GM19351 (cell line): Measurements from ENCODE around the gene CCNF.

ENCODE experiments used
- ATAC-seq: cut with Tn5 transposase; IDR thresholded peaks from one replicate; pipeline ENCODE4 v1.9.1; 2021; ENCODE audit warnings: mild to moderate bottlenecking, moderate library complexity; ENCODE audit not compliant: unreplicated experiment

CCNF gene

DNA sequence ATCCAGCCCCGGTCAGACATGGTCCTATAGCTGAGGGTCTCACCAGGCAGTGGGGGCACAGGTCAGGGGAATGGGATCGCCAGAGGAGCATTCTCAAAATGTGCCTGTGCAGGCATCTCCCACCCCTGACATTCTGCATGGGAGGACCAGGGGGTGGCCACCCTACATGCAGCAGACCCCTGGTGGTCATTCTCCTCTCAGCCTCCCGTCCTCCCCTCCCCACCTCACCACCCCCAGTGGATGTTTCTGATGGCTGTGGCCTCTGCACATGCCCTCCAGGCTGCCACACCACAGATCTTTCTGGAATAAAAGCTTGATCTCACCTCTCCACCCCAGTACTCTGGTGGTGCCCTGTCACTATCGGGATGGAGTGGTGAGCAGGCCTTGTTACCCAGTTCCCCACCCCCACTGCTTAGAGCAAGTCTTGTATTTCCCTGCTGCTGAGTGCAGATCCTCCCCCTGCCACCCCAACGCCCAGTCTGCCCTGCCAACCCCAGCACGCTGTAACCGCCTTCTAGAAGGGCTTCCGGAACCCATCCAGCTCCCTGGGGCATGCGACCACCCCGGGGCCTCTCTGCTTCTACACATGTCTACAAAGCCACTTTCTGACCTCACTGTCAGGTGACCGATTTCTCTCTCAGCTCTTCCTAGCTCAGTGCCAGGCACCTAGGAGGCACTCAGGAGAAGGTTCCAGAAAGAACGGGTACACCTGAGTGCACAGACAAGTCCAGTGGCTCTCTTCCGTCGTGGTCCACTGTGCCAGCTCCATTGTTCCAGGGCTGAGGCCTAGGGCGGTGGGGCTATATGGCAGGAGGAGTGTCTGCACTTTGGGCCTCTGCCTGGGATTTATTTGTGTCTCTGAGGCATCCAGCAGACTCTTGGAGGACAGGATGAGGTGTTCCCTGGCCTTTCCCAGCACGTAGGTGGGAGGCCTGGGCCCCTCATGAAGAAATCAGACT lies 55.0 kb downstream of the CCNF start:
- no peak for ATAC-seq

GRCh38 chr16:2484898-2485508 lies 55.8 kb downstream of the CCNF start:
- ATAC-seq = no peak

DNA sequence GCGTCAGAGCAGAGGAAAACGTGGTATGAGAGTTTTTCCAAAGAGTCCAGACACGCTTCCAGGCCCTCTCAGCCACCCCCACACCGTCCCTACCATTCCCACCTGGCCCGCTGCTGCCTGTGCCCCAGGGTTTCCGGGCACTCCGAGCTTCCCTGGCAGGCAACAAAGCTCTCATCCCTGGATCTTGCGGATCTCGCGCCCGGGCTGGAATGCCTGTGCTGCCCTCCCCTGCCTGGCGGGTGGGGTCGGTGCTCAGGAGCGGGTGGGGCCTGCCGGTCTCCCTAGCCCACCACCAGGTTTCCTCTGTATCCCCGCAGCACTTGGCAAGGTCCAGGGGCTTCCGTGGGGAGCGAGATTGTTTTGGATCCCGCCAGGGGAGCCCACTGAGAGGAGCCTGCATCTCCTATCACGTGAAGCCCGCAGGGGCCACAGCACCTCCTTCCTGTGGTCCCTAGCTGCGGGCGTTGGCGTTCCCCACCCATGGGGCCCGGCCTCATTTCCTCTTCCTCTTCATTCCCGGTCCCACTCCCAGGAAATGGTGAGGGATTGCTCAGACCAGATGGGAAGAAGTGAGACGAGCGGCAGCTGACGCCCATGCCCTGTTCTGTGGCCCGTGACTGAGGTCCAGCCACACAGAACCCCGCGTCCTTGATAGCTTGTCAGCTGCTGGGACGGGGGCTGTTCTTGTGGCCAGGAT lies 56.7 kb downstream of the CCNF start:
- ATAC-seq = no peak

DNA sequence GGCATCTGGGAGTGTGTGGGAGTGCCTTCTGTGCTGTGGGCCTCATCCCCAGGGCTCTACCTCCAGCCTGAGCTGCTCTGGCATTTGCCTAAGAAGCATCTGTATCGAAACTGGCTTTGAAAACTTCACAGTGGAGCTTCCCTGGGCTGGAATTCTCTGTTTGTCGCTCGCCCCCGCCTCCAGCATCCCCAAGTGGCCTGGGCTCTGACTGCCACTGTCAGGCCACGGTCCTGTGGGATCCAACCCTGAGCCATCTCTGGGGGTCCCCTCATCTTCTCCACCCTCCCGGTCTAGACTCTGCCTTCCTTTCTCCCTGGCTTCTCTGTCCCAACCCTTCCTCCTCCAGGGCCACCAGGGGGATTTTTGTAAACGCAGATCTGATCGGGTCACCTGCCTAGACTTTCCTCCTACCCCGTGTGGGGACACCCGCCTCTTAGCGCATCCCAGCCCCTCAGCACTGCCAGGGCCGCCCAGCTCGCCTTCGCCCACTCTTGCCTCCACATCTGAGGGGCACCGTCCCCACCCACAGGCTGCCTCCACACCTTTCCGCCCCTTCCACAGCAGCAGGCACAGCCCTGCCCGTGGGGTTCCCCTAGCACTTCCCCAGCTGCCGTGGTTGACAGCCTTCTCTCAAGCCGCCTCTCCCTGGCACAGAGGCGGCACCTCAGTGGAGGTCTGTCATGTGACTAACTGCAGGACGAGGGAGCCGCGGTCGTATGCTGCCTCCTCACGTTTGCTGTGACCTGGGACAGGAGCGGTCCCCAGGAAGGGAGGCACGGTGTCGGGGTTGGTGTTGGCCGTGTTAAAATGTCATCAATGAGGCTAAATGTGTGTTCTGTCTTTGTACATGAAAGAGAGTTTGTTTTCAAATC lies 57.6 kb downstream of the CCNF start:
- no peak for ATAC-seq

DNA sequence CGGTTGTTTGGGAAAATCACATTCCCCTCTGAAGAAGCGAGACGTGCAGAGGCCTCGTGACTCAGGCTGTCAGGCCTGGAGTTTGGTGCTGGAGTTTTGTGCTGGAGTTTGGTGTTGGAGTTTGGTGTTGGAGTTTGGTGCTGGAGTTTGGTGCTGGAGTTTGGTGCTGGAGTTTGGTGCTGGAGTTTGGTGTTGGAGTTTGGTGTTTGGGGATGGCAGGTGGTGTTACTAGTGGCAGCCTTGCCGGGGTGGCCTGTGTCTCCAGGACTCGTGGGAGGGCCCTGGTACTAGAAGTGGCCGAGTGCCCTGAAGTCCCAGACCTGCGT lies 58.2 kb downstream of the CCNF start:
- no peak for ATAC-seq

DNA sequence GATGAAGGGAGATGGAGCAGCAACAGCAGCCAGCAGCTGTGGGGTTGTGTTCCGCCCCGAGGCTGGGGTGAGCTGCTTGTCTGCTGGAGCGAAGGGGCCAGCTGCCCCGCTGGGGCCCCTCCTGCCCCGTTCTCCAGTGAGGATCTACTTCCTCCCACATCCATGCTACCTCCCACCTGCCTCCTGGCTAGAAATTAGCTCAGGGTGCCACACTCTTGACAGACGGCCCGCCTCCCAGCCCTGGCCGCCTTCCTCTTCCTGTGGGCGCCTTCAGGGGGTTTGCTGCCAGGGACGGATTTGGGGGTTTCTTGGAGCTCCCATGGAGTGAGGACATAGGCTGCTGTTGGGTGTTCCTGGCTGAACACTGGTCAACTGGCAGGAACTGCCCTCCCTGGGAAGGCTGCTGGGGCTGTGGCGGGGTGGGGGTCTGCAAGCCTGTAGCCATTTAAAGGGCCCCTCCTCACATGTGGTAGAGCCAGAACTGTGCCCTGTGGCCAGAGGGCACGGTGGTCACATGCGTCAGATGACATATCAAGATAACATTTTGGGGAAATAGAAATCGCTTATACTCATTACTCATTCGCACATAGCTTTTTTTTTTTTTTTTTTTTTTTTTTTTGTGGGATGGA lies 58.8 kb downstream of the CCNF start:
- no peak for ATAC-seq

DNA sequence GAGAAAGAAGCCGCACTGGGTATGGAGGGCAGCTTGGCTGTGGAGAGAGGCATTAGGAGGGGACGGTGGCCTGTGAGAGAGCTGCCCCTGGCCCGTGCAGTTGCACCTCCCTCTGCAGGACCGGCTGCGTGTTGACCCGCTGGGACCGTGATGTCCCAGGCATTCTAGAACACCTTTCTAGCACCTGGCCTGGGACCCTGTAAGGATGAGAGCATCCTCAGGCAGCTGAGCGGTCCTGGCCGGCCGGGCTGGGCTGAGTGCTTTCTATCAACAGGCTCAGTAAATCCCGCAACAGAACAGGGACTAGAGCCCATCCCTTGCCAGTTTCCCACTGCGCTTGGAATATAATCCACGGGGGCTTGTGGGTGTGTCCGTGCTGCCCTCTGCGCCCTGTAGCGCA lies 60.3 kb downstream of the CCNF start:
- ATAC-seq = no peak

DNA sequence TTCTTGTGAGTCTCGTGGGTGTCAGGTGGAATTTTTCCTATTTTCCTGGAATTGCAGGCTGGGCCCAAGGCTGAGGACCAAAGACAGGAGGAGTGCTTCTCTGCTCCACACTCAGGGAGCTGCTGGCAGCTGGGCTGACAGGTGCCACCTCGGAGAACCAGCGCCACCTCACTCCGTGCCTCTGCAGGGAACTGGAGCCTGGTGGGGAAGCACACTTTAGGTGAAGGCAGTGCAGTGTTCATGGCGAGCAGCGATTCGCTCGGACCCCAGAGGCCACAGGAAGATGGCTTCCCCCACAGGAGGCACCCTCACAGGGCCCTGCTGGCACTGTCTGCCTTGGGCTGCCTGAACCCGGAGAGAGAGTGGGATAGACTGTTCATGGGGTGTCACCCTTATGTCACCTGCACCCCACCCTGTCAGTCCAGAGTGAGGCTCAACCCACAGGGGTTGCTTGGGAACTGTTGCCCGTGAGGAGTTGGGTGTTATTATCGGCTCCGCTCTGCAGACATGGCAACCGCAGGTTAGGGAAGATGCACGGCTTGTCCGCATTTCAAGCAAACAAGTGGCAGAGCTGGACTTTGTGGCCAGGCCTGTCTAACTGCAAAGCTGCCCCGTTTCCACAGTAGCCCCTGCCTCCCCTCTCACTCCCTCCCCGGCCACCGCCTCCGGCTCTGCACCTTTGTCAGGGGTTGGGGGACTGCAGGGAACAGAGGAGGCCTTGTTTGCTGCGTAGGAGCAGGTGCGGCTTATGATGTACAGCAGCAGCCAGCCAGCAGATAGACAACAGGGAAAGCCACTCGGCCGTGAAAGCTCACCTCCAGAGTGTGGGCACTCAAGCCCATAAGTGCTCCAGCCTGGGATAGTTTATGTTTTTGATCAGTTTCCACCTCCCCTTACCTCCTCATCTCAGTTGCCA lies 61.2 kb downstream of the CCNF start:
- ATAC-seq = no peak

GRCh38 chr16:2492292-2492691 lies 63.0 kb downstream of the CCNF start:
- ATAC-seq = no peak

GRCh38 chr16:2493605-2494004 lies 64.4 kb downstream of the CCNF start:
- ATAC-seq = no peak

- no peak for ATAC-seq
Observed at GRCh38 chr16:2494616-2495015, 65.4 kb downstream of the CCNF start.

DNA sequence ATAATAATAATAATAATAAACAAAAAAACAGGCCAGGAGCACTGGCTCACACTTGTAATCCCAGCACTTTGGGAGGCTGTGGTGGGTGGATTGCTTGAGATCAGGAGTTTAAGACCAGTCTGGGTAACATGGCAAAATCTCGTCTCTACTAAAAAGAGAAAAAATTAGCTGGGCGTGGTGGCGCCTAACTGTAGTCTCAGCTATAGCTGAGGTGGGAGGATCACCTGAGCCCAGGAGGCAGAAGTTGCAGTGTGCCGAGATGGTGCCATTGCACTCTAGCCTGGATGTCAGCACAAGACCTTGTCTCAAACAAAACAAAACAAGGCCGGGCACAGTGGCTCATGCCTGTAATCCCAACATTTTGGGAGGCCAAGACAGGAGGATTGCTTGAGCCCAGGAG lies 65.8 kb downstream of the CCNF start:
- ATAC-seq = no peak

DNA sequence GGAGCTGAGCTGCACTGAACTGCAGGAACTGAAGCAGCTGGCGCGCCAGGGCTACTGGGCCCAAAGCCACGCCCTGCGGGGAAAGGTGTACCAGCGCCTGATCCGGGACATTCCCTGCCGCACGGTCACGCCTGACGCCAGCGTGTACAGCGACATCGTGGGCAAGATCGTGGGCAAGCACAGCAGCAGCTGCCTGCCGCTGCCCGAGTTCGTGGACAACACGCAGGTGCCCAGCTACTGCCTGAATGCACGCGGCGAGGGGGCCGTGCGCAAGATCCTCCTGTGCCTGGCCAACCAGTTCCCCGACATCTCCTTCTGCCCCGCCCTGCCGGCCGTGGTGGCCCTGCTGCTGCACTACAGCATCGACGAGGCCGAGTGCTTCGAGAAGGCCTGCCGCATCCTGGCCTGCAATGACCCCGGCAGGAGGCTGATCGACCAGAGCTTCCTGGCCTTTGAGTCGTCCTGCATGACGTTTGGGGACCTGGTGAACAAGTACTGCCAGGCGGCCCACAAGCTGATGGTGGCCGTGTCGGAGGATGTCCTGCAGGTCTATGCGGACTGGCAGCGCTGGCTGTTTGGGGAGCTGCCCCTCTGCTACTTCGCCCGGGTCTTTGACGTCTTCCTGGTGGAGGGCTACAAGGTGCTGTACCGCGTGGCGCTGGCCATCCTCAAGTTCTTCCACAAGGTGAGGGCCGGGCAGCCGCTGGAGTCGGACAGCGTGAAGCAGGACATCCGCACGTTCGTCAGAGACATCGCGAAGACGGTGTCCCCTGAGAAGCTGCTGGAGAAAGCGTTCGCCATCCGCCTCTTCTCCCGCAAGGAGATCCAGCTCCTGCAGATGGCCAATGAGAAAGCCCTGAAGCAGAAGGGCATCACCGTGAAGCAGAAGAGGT lies 67.2 kb downstream of the CCNF start:
- ATAC-seq = no peak

- ATAC-seq = no peak
Observed at GRCh38 chr16:2497116-2497630, 67.9 kb downstream of the CCNF start.

DNA sequence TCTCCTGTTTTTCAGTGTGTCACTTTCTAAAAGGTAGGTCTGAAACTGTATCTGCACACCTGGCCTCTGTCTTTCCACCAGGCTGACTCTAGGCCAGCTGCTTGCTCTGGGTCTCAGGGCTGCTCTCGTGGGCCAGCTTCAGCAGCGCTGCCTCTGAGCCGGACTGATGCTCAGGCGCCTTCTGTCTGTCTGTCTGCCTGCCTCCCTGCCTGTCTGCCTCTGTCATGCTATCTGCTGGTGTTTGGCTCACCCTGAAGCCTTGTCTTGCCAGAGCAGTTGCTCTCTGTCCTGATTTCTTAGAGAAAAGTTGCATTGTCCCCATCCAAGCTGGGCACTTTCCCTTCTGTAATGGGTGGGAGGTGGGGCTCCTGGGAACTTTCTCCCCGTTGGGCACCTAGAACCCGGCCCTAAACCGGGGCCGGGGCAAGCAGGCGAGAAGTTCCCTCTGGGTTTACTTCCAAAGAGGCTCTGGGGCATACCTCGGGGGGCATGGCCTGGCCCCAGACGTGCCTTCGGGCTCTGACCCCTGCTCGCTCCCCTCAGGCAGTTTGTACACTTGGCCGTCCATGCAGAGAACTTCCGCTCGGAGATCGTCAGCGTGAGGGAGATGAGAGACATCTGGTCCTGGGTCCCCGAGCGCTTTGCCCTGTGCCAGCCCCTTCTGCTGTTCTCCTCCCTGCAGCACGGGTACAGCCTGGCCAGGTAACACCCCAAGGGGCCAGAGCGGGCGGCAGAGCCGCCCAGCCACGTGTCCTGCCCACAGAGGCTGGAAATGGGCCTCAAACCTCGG lies 68.6 kb downstream of the CCNF start:
- no peak for ATAC-seq

GRCh38 chr16:2498531-2499253 lies 69.4 kb downstream of the CCNF start:
- no peak for ATAC-seq

DNA sequence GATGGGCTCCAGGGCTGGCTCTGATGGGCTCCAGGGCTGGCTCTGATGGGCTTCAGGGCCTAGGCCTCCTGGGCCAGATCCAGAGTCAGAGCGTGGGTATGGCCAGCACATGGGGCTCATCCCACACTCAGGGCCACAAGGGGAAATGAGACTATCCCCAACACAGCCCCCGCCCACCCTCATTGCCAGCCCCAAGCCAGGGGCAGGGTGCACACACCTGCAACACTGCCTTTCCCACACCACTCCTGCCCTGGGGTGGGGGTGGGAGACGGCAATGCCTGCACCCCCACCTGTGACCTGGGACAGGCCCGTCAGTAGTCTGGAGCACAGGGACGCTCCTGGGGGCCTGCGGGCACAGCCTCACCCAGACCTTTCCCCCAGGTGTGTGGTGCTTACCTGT lies 70.2 kb downstream of the CCNF start:
- no peak for ATAC-seq
